Neuronal stem cell (in vitro differentiated cells): ENCODE data around the gene TRAPPC3L.

ENCODE experiments used
- DNase-seq: peaks from one replicate; pipeline ENCODE4 v3.0.0-alpha.2; 2013; ENCODE audit warnings: low spot score
- H2AFZ ChIP-seq: one replicate; pipeline ENCODE4 v1.6.1; 2013; ENCODE audit warnings: mild to moderate bottlenecking, low read length, inconsistent platforms
- H2AK5ac ChIP-seq: 2 replicates; pipeline ENCODE4 v1.6.1; 2013; ENCODE audit warnings: low read depth, mild to moderate bottlenecking, inconsistent platforms, low read length, moderate library complexity, mixed read lengths
- H2BK120ac ChIP-seq: 2 replicates; pipeline ENCODE4 v1.6.1; 2013; ENCODE audit warnings: low read depth, mild to moderate bottlenecking, inconsistent platforms, low read length, moderate library complexity, mixed read lengths
- H2BK12ac ChIP-seq: one replicate; pipeline ENCODE4 v1.6.1; 2013; ENCODE audit warnings: low read length, inconsistent platforms
- H2BK15ac ChIP-seq: 2 replicates; pipeline ENCODE4 v1.6.1; 2013; ENCODE audit warnings: mild to moderate bottlenecking, low read length, inconsistent platforms, mixed read lengths
- H2BK5ac ChIP-seq: one replicate; pipeline ENCODE4 v1.6.1; 2013; ENCODE audit warnings: inconsistent platforms, mild to moderate bottlenecking, low read length, moderate library complexity
- H3K14ac ChIP-seq: one replicate; pipeline ENCODE4 v1.6.1; 2013; ENCODE audit warnings: low read length, inconsistent platforms
- H3K18ac ChIP-seq: 2 replicates; pipeline ENCODE4 v1.6.1; 2013; ENCODE audit warnings: low read length, inconsistent platforms
- H3K23ac ChIP-seq: 2 replicates; pipeline ENCODE4 v1.6.1; 2013; ENCODE audit warnings: low read depth, mild to moderate bottlenecking, mixed read lengths, low read length, inconsistent platforms; ENCODE audit not compliant: poor library complexity
- H3K27ac ChIP-seq: replicated peaks from 3 replicates; pipeline ENCODE4 v1.5.1; 2013; ENCODE audit warnings: low read length, inconsistent platforms
- H3K27me3 ChIP-seq, 3 experiments: 2 replicates each; pipeline ENCODE4 v1.6.1; 2013; ENCODE audit warnings: low read length in 3 of 3, mild to moderate bottlenecking in 2 of 3, inconsistent platforms in 1 of 3, low read depth in 1 of 3, mixed read lengths in 1 of 3, moderate library complexity in 1 of 3; ENCODE audit not compliant: control insufficient read depth in 3 of 3, insufficient read depth in 3 of 3
- H3K36me3 ChIP-seq, 2 donors: replicated peaks in 1 of 2; 2 replicates each; pipeline ENCODE4 v1.6.1; 2013; ENCODE audit warnings: low read length in 2 of 2; ENCODE audit not compliant: control insufficient read depth in 2 of 2, insufficient read depth in 2 of 2
- H3K4ac ChIP-seq: 2 replicates; pipeline ENCODE4 v1.6.1; 2013; ENCODE audit warnings: inconsistent platforms, mild to moderate bottlenecking, low read length, moderate library complexity
- H3K4me1 ChIP-seq, 2 donors: 1 replicate in 1 of 2; 2 replicates in 1 of 2; pipeline ENCODE4 v1.6.1; 2013; ENCODE audit warnings: low read length in 2 of 2, low read depth in 1 of 2; ENCODE audit not compliant: control insufficient read depth in 2 of 2, insufficient read depth in 1 of 2
- H3K4me2 ChIP-seq: one replicate; pipeline ENCODE4 v1.6.1; 2013; ENCODE audit warnings: mild to moderate bottlenecking, low read length, inconsistent platforms; ENCODE audit not compliant: insufficient read depth, poor library complexity, severe bottlenecking
- H3K4me3 ChIP-seq, 2 donors: 2 replicates each; pipeline ENCODE4 v1.5.1; 2013; ENCODE audit warnings: low read length in 2 of 2, mild to moderate bottlenecking in 2 of 2, inconsistent platforms in 1 of 2, moderate library complexity in 1 of 2
- H3K79me1 ChIP-seq: one replicate; pipeline ENCODE4 v1.6.1; 2013; ENCODE audit warnings: low read depth, mild to moderate bottlenecking, inconsistent platforms, low read length, moderate library complexity
- H3K9ac ChIP-seq: one replicate; pipeline ENCODE4 v1.6.1; 2013; ENCODE audit warnings: mild to moderate bottlenecking, low read depth, low read length, inconsistent platforms; ENCODE audit not compliant: poor library complexity
- H3K9me3 ChIP-seq, 2 donors: replicated peaks in 1 of 2; 2 replicates each; pipeline versions ENCODE3 to v1.6.1; 2013; ENCODE audit warnings: low read length in 2 of 2, mild to moderate bottlenecking in 2 of 2, inconsistent platforms in 1 of 2, low read depth in 1 of 2, mixed read lengths in 1 of 2, moderate library complexity in 1 of 2; ENCODE audit not compliant: control insufficient read depth in 2 of 2, insufficient read depth in 1 of 2
- H4K8ac ChIP-seq: one replicate; pipeline ENCODE4 v1.6.1; 2013; ENCODE audit warnings: low read depth, mild to moderate bottlenecking, inconsistent platforms, low read length, moderate library complexity
- H4K91ac ChIP-seq: one replicate; pipeline ENCODE4 v1.6.1; 2013; ENCODE audit warnings: low read length, low read depth, mild to moderate bottlenecking, inconsistent platforms; ENCODE audit not compliant: poor library complexity
- WGBS, 2 donors: extraction: QIAGEN DNeasy Blood & Tissue Kit; methylation state at CpG; one replicate each; pipeline ENCODE4 v1.1.7; 2013; ENCODE audit warnings: missing lambda C conversion rate in 2 of 2, mixed read lengths in 1 of 2; ENCODE audit not compliant: insufficient read length in 2 of 2, insufficient replicate concordance in 1 of 2; ENCODE audit errors: extremely low coverage in 2 of 2; 5-methylcytosine and 5-hydroxymethylcytosine counted together

The TRAPPC3L gene

DNA sequence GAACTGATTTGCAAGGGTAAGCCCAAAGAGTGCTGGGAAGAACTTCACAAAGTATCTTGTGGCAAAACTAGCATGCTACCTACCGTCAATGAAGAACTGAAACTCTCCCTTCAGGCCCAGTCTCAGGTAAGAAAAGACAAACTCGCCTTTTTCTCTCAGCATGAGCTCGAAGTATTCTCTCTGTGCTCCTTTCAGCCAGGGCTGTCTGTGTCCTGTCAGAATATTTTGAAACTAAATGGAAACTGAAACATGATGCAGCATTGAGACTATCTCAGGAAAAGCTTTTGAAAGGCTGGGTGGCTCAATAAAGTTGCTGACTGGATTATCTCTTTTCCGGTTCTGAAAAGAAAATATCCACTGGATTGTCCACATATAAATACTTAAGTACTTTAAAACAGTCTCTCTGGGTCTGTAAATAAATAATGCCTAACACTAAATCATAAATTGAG lies 33.3 kb downstream of the TRAPPC3L start:
- WGBS, 2 donors: no CpG with 5 or more reads among the region's 4 CpGs
- peak overlapping the region; percentile 87 for H2AFZ ChIP-seq
- no peak overlapping the region for H4K91ac ChIP-seq
- H3K79me1 ChIP-seq: no peaks in the 10 kb centered on the region
- peaks cover 4 to 8% of the 10 kb centered on the region in 2 donors for H3K4me1 ChIP-seq
- H3K14ac ChIP-seq: no peak overlapping the region
- no peak overlapping the region for H2BK15ac ChIP-seq
- peaks cover 0 to 22% of the 10 kb centered on the region in 2 donors for H3K36me3 ChIP-seq
- DNase-seq: no peak
- no peak overlapping the region for H3K4me2 ChIP-seq
- H3K27me3 ChIP-seq: no peaks in the 10 kb centered on the region
- no peak overlapping the region for H3K4ac ChIP-seq
- no peak overlapping the region for H2BK12ac ChIP-seq
- no peak overlapping the region for H3K18ac ChIP-seq
- no peak overlapping the region for H4K8ac ChIP-seq
- H3K27ac ChIP-seq: peak overlapping the region; percentile 9
- no peak overlapping the region for H3K9ac ChIP-seq
- H3K9me3 ChIP-seq: peaks cover 1 to 15% of the 10 kb centered on the region in 2 donors
- no peak overlapping the region for H3K23ac ChIP-seq
- no peak overlapping the region for H2BK120ac ChIP-seq
- H2AK5ac ChIP-seq: no peak overlapping the region
- no peak overlapping the region for H2BK5ac ChIP-seq
- peak overlapping the region in 1 of 2 donors; percentile 54 for H3K4me3 ChIP-seq

DNA sequence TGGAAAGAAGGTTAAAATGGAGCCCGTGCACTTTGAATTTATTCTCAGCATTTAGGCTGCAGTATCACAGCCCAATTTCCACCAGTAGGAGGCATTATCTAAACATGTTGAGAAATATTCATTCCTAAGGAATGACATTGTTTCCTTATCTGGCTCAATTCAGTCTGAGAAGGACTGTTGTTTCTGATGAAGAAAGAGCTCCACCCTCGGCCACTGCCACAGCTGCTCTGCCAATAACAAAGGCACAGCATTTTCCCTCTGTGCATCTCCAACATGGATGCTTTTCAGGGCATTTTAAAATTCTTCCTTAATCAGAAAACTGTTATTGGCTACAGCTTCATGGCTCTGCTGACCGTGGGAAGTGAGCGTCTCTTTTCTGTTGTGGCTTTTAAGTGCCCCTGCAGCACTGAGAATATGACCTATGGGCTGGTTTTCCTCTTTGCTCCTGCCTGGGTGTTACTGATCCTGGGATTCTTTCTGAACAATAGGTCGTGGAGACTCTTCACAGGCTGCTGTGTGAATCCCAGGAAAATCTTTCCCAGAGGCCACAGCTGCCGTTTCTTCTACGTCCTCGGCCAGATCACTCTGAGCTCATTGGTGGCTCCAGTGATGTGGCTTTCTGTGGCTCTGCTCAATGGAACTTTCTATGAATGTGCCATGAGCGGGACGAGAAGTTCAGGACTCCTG lies 33.9 kb downstream of the TRAPPC3L start, which contains the start of gene CALHM5:
CALHM5 (plus strand) TSS at position 216 of the 687 bp plus-strand sequence; CDS start at position 274, 58 bp downstream.
- Histone ChIP-seq H3K4me3 (peak within 1 kb of the TSS in 1 of 2 donors; percentile 54), H3K9ac (no peak within 1 kb of the TSS), H2BK12ac (no peak within 1 kb of the TSS), H3K79me1 (no peaks in the 10 kb centered on the region), H3K14ac (no peak within 1 kb of the TSS), H2BK5ac (no peak within 1 kb of the TSS), H3K4me2 (no peak within 1 kb of the TSS), H4K8ac (no peak within 1 kb of the TSS), H2BK120ac (no peak within 1 kb of the TSS), H3K4me1 (peaks cover 4 to 8% of the 10 kb centered on the region in 2 donors), H2BK15ac (no peak within 1 kb of the TSS), H3K27ac (peak within 1 kb of the TSS; percentile 9), H3K4ac (no peak within 1 kb of the TSS), H2AK5ac (no peak within 1 kb of the TSS), H3K27me3 (no peaks in the 10 kb centered on the region), H2AFZ (peak within 1 kb of the TSS; percentile 87), H3K23ac (no peak within 1 kb of the TSS), H4K91ac (no peak within 1 kb of the TSS), H3K36me3 (peaks cover 0 to 17% of the 10 kb centered on the region in 2 donors), H3K18ac (no peak within 1 kb of the TSS), H3K9me3 (peaks cover 1 to 10% of the 10 kb centered on the region in 2 donors)
- no CpG with 5 or more reads among the region's 10 CpGs for WGBS, 2 donors
- no peak for DNase-seq

- Histone ChIP-seq H4K91ac (no peak overlapping the region), H3K9ac (no peak overlapping the region), H3K36me3 (no peaks in the 10 kb centered on the region), H3K23ac (no peak overlapping the region), H3K27ac (no peak overlapping the region), H2AFZ (no peak overlapping the region), H2BK120ac (no peak overlapping the region), H2AK5ac (no peak overlapping the region), H2BK5ac (no peak overlapping the region), H3K14ac (no peak overlapping the region), H2BK15ac (no peak overlapping the region), H3K4me3 (no peak overlapping the region), H3K4me2 (no peak overlapping the region), H4K8ac (no peak overlapping the region), H3K79me1 (no peaks in the 10 kb centered on the region), H3K4me1 (peaks cover 4 to 6% of the 10 kb centered on the region in 2 donors), H2BK12ac (no peak overlapping the region), H3K18ac (no peak overlapping the region), H3K4ac (no peak overlapping the region), H3K9me3 (peaks cover 1 to 3% of the 10 kb centered on the region in 2 donors), H3K27me3 (no peaks in the 10 kb centered on the region)
- DNase-seq: no peak
These were observed 37.0 kb downstream of the TRAPPC3L start for GRCh38 chr6:116508527-116508926.

DNA sequence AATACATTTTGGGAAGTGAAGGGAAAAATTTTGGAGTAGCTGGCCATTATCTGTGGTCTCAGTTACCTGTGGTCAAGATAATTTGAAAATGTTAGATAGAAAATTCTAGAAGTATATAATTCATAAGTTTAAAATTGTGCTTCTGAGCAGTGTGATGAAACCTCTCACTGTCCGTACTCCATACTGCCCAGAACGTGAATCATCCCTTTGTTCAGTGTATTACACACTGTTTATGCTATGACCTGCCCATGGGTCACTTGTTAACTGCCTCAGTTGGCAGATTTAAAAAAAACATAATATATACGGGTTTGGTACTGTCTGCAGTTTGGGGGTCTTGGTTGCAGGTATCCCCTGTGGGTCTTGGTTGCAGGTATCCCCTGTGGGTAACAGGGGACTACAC lies 38.2 kb downstream of the TRAPPC3L start:
- WGBS, 2 donors: no CpG with 5 or more reads among the region's 3 CpGs
- peaks cover 0 to 5% of the 10 kb centered on the region in 2 donors for H3K4me1 ChIP-seq

More for the DNA sequence above, 38.2 kb downstream of the TRAPPC3L start:
- no peak overlapping the region for H3K18ac ChIP-seq
- no peak overlapping the region for H2BK120ac ChIP-seq
- no peak overlapping the region for H4K91ac ChIP-seq
- H3K4me3 ChIP-seq: no peak overlapping the region
- no peak overlapping the region for H3K23ac ChIP-seq
- H3K14ac ChIP-seq: no peak overlapping the region
- no peak overlapping the region for H3K9ac ChIP-seq
- no peak overlapping the region for H2BK15ac ChIP-seq
- H3K79me1 ChIP-seq: no peaks in the 10 kb centered on the region
- no peak for DNase-seq
- no peak overlapping the region for H3K4me2 ChIP-seq
- no peaks in the 10 kb centered on the region for H3K36me3 ChIP-seq
- peaks cover 1 to 3% of the 10 kb centered on the region in 2 donors for H3K9me3 ChIP-seq
- H2AK5ac ChIP-seq: no peak overlapping the region
- no peaks in the 10 kb centered on the region for H3K27me3 ChIP-seq
- H2BK5ac ChIP-seq: no peak overlapping the region
- H2BK12ac ChIP-seq: no peak overlapping the region
- no peak overlapping the region for H4K8ac ChIP-seq
- no peak overlapping the region for H3K27ac ChIP-seq
- H3K4ac ChIP-seq: no peak overlapping the region
- H2AFZ ChIP-seq: no peak overlapping the region
